ENCODE results near the gene GBP4.

DNA sequence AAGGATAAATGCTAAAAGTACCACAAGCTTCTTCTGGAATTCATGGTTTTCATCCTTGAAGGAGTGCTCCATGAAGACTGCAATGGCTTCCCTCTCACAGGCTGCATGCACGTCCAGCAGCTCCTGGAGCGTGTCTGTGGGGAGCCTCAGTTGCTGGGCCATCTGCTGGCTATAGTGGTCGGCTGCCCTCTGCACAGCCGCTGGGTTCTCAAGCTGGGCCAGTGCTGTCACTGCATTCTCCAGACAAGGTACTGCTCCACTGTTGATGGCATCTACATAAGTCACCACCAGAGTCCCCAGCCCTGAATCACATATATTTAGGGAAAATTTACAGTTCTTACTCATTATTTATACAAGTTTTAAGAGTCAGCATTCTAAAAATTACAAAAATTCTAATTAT, 8.7 kb downstream of the GBP4 start:
- TF ChIP-seq, protein P1, sequence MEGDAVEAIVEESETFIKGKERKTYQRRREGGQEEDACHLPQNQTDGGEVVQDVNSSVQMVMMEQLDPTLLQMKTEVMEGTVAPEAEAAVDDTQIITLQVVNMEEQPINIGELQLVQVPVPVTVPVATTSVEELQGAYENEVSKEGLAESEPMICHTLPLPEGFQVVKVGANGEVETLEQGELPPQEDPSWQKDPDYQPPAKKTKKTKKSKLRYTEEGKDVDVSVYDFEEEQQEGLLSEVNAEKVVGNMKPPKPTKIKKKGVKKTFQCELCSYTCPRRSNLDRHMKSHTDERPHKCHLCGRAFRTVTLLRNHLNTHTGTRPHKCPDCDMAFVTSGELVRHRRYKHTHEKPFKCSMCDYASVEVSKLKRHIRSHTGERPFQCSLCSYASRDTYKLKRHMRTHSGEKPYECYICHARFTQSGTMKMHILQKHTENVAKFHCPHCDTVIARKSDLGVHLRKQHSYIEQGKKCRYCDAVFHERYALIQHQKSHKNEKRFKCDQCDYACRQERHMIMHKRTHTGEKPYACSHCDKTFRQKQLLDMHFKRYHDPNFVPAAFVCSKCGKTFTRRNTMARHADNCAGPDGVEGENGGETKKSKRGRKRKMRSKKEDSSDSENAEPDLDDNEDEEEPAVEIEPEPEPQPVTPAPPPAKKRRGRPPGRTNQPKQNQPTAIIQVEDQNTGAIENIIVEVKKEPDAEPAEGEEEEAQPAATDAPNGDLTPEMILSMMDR (IDR thresholded peaks at IDR 0.05; ENCODE audit: poor library complexity), result no peak
- TF ChIP-seq EZH2 (IDR thresholded peaks at IDR 0.05; ENCODE audit: borderline replicate concordance), result no peak
